K562 (cell line): Measurements from ENCODE around the gene SHB. TPM values are rescaled to one million over a fixed set of nuclear protein-coding genes. Genes with fewer than 3 reads are reported as not detected.
"Not testable (repeated sequence)": the region's sequence is repeated elsewhere in the genome, so short reads cannot be mapped to it uniquely, and the experiment has no call there.

Experiments used
- ATAC-seq: fragments of 200-7000 bp; cut with Tn5 transposase; 3 replicates; pipeline ENCODE4 v1.9.1; 2020; ENCODE audit warnings: moderate library complexity
- BruUV-seq: library from RNA; stranded (reverse); fragments of 400-500 nt; replicated peaks from 2 replicates; lab custom pipeline; 2021; lab: Mats Ljungman, UMichigan
- CTCF ChIA-PET: fragments of 300-600 bp; formaldehyde crosslinking; extraction: SDS; loops from one replicate; lab custom pipeline; 2021; ENCODE audit warnings: low intra/inter-chr PET ratio; lab: Yijun Ruan, JAX
- POLR2A ChIA-PET: fragments of 300-600, 350-650 bp; sonication (Branson Sonifier 250); formaldehyde crosslinking; extraction: SDS; loops from one replicate; lab custom pipeline; 2021; ENCODE audit warnings: antibody characterized with exemption, inconsistent platforms; lab: Yijun Ruan, JAX
- DNase-seq, 4 experiments: peaks; one replicate each; pipeline versions ENCODE4 v3.0.0 to v3.0.0-alpha.2; 2011 to 2018; ENCODE audit warnings: low spot score in 3 of 4, mixed read lengths in 3 of 4; ENCODE audit errors: extremely low read depth in 1 of 4
- FAIRE-seq: peaks from 2 replicates; lab custom pipeline; 2011; peaks lifted over from hg19 to GRCh38; lab: Jason Lieb, UNC
- H2AFZ ChIP-seq: 2 replicates; pipeline ENCODE4 v1.6.0; 2011; ENCODE audit warnings: low read depth, low read length, control low read depth, inconsistent platforms
- H3K27ac ChIP-seq: fragments of 200-600 bp; 3 replicates; pipeline ENCODE4 v1.8.0; 2011; ENCODE audit warnings: low read depth, mild to moderate bottlenecking, control low read depth, inconsistent platforms, low read length, moderate library complexity, mixed read lengths; ENCODE audit errors: extremely low read depth
- H3K27me3 ChIP-seq, 2 experiments: fragments of 300-600 bp in 1 of 2; 2 replicates in 1 of 2; 3 replicates in 1 of 2; pipeline versions ENCODE4 v1.6.0 to v1.8.0; 2011; ENCODE audit warnings: inconsistent platforms in 2 of 2, low read length in 2 of 2, mild to moderate bottlenecking in 1 of 2, mixed read lengths in 1 of 2, moderate library complexity in 1 of 2; ENCODE audit not compliant: control insufficient read depth in 2 of 2, insufficient read depth in 2 of 2
- H3K36me3 ChIP-seq: fragments of 300-600 bp; 3 replicates; pipeline ENCODE4 v1.8.0; 2011; ENCODE audit warnings: mild to moderate bottlenecking, low read length, inconsistent platforms; ENCODE audit not compliant: control insufficient read depth, insufficient read depth
- H3K4me1 ChIP-seq, 2 experiments: fragments of 200-600 bp in 1 of 2; replicated peaks in 1 of 2; 2 replicates in 1 of 2; 3 replicates in 1 of 2; pipeline versions ENCODE4 v1.5.1 to v1.8.0; 2011; ENCODE audit warnings: inconsistent platforms in 2 of 2, low read length in 2 of 2, mild to moderate bottlenecking in 1 of 2, mixed read lengths in 1 of 2, moderate library complexity in 1 of 2; ENCODE audit not compliant: control insufficient read depth in 2 of 2, insufficient read depth in 2 of 2
- H3K4me2 ChIP-seq: 2 replicates; pipeline ENCODE4 v1.6.1; 2011; ENCODE audit warnings: low read length, control low read depth, inconsistent platforms, mixed read lengths; ENCODE audit not compliant: insufficient read depth
- H3K4me3 ChIP-seq: fragments of 200-600 bp; sonication (generic), shearing (Covaris generic); 2 replicates; pipeline ENCODE4 v1.5.1; 2016; ENCODE audit warnings: control low read depth, inconsistent platforms
- H3K79me2 ChIP-seq: fragments of 200-600 bp; 3 replicates; pipeline ENCODE4 v1.8.0; 2011; ENCODE audit warnings: low read length, inconsistent platforms; ENCODE audit not compliant: control insufficient read depth, insufficient read depth
- H3K9ac ChIP-seq, 2 experiments: 2 replicates each; pipeline versions ENCODE4 v1.6.0 to v1.6.1; 2011; ENCODE audit warnings: low read depth in 2 of 2, low read length in 2 of 2, control low read depth in 1 of 2, inconsistent platforms in 1 of 2, mild to moderate bottlenecking in 1 of 2, mixed read lengths in 1 of 2; ENCODE audit not compliant: insufficient read depth in 1 of 2
- H3K9me1 ChIP-seq: one replicate; pipeline ENCODE4 v1.6.0; 2011; ENCODE audit warnings: inconsistent platforms, mild to moderate bottlenecking, low read length, moderate library complexity; ENCODE audit not compliant: control insufficient read depth, insufficient read depth
- H3K9me3 ChIP-seq: replicated peaks from 2 replicates; pipeline ENCODE4 v1.5.1; 2011; ENCODE audit warnings: low read depth, low read length, inconsistent platforms; ENCODE audit not compliant: control insufficient read depth, insufficient read depth
- H4K20me1 ChIP-seq: replicated peaks from 2 replicates; pipeline ENCODE4 v1.6.1; 2011; ENCODE audit warnings: low read length, inconsistent platforms, mixed read lengths; ENCODE audit not compliant: control insufficient read depth, insufficient read depth
- CEBPB ChIP-seq: fragments of 450-650 bp; IDR thresholded peaks from 2 replicates; pipeline ENCODE4 v1.6.1; 2016; ENCODE audit warnings: missing genetic modification characterization, missing compliant biosample characterization
- CEBPG ChIP-seq, 3 experiments: fragments of 200-800 bp in 1 of 3; sonication (Bioruptor generic) in 1 of 3; sonication (generic) in 1 of 3; formaldehyde crosslinking in 1 of 3; IDR thresholded peaks in 2 of 3; conservative IDR thresholded peaks in 1 of 3; 2 replicates each; pipeline versions ENCODE4 v1.6.1 to v1.8.0; 2016 to 2022; ENCODE audit warnings: missing compliant biosample characterization in 2 of 3, missing genetic modification characterization in 2 of 3, mild to moderate bottlenecking in 1 of 3, missing genetic modification reagents in 1 of 3
- SMAD3 ChIP-seq: fragments of 450-650 bp; formaldehyde crosslinking; conservative IDR thresholded peaks from 2 replicates; pipeline ENCODE4 v1.4.0; 2020; ENCODE audit warnings: mild to moderate bottlenecking
- WGBS: fragments of 100-300 bp; shearing (Covaris generic); methylation state at CpG from one replicate; pipeline ENCODE4 v1.1.6; 2016; ENCODE audit warnings: low coverage, mixed read lengths; ENCODE audit not compliant: insufficient coverage; ENCODE audit errors: missing lambda C conversion rate; 5-methylcytosine and 5-hydroxymethylcytosine counted together
- in situ Hi-C: fragments of 300-500 bp; cut with MboI; formaldehyde crosslinking; loops from 4 replicates; pipeline ENCODE4 v1.15.0; 2018; ENCODE audit warnings: inconsistent platforms, mixed read lengths
- intact Hi-C: fragments of 100-400 bp; cut with micrococcal nuclease; formaldehyde crosslinking; loops from 2 replicates; pipeline ENCODE4 v1.14.2; 2022
- polyA plus RNA-seq, 8 experiments: library from polyadenylated mRNA; depleted of rRNA in 4 of 8; stranded (reverse) in 5 of 8; unstranded in 3 of 8; fragments of >200 nt; fragmentation: Nextera tagmentation in 2 of 8; fragmentation: Illumina TruSeq in 1 of 8; extraction: Ambion mirVana in 2 of 8; extraction: Trizol in 1 of 8; gene quantifications; 2 replicates each; pipeline versions ENCODE4 v1.2.1 to v1.2.3, GENCODE V29; 2011 to 2014; ENCODE audit warnings: inconsistent platforms in 1 of 8, missing spikeins in 1 of 8
- total RNA-seq, 7 experiments: library from RNA; depleted of rRNA in 6 of 7; stranded (reverse); fragments of >200 nt in 6 of 7; fragmentation: Illumina TruSeq in 2 of 7; extraction: Trizol in 2 of 7; gene quantifications; 2 replicates each; pipeline versions ENCODE4 v1.2.1 to v1.2.3, GENCODE V29; 2011 to 2021; ENCODE audit warnings: low replicate concordance in 1 of 7

The SHB gene
- total and polyA plus RNA-seq, 9 of the 15 experiments (the other 6 are each of a cell fraction or from before 2014, with no cell fraction given): 0.78 to 16.0 (median 5.3) TPM

DNA sequence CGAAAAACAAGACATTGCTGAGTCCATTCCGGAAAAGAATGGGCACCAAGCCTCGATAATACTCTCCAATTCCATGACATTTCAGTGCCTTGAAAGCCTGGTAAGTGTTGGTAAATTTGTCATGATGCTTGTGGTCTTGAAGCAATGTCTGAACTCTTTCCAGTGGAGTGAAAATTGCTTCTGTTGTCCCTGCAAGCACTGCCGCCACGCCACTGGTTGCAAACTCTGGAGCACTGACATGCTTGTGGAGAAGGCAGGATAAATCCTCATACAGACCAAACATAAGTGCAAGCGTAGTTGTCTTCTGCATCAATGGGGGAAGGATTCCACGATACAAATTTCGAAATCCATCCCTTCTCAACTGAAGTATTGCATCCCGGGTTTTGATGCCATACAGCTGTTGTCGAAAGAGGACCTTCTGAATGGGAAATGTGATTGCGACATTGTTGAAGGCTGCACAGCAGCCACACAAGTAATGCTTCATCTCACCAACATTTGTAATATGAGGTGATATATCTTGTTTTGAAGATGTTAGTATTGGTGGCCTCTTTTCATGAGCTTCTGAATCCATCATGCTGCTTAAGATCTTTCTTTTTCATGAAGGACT is 180.9 kb downstream of the SHB start:
- CTCF ChIA-PET, H3K9me3 ChIP-seq, H3K4me1 ChIP-seq: not testable (repeated sequence)

DNA sequence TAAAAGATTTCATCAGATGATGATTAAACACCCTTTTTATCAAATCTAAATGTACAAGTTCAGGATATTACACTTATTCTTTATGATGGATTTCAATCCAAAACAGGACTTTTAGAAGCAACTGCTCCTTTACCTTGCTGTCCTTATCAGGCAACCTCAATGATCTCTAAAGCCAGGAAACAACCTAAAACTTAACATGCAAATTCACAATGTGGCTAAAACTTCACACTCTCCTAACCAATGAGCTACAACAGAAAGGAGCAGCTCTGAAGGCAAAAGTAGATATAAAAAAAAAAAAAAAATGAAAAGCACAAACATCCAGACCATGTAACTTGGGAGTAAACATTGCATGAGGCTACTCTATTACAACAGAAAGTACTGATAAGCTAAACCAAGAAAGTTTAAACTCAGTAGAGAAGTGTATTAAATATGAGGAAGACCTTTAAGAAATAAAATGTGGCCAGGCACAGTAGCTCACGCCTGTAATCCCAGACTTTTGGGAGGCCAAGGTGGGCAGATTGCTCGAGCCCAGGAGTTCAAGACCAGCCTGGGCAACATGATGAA is 188.0 kb downstream of the SHB start:
- H3K4me2 ChIP-seq: no peak overlapping the region
- in situ Hi-C loops: no loop called here
- no peak overlapping the region for H3K4me3 ChIP-seq
- H2AFZ ChIP-seq: no peak overlapping the region
- H4K20me1 ChIP-seq: no peaks in the 10 kb centered on the region
- BruUV-seq: no TSS peak
- ChIA-PET CTCF (interaction anchor here (0.7 kb wide), 1 partner anchor 10 kb away, joined by 3 read pairs; no protein-coding TSS in a partner anchor), POLR2A (interaction anchor here (0.8 to 2.9 kb wide), 3 partner anchors 9 to 61 kb away, joined by 3 to 10 read pairs (median 3); no protein-coding TSS in a partner anchor)
- H3K79me2 ChIP-seq: no peaks in the 10 kb centered on the region
- WGBS: 98% methylated on average over 2 of the region's 2 CpGs
- no peak for ATAC-seq
- TF ChIP-seq SMAD3 (CRISPR knock-in tag): no peak
- H3K9me3 ChIP-seq: peaks cover 4% of the 10 kb centered on the region; the same call in 1 of the 2 replicates
- intact Hi-C loops: no loop called here
- DNase-seq: no peak
- H3K27ac ChIP-seq: no peak overlapping the region
- peaks cover 25% of the 10 kb centered on the region for H3K36me3 ChIP-seq
- no peak overlapping the region for H3K9ac ChIP-seq
- H3K4me1 ChIP-seq: no peaks in the 10 kb centered on the region
- H3K9me1 ChIP-seq: no peaks in the 10 kb centered on the region
- FAIRE-seq: no peak
- H3K27me3 ChIP-seq: no peaks in the 10 kb centered on the region

More for the DNA sequence above, 180.9 kb downstream of the SHB start:
- H3K27me3 ChIP-seq, H3K9ac ChIP-seq, BruUV-seq, DNase-seq, intact Hi-C loops, H3K4me2 ChIP-seq, H2AFZ ChIP-seq, H3K4me3 ChIP-seq, POLR2A ChIA-PET, H3K27ac ChIP-seq, H3K9me1 ChIP-seq, in situ Hi-C loops, FAIRE-seq, ATAC-seq, H4K20me1 ChIP-seq, H3K79me2 ChIP-seq: not testable (repeated sequence)
- WGBS: 87% methylated on average over 7 of the region's 11 CpGs
- H3K36me3 ChIP-seq: peaks cover 41% of the 10 kb centered on the region
- TF ChIP-seq CEBPG (CRISPR knock-in tag; IDR thresholded peaks at IDR 0.05) (0 out of 2 replicates have a peak, but pooled peaks have one; percentile 27), CEBPG (tag; conservative IDR thresholded peaks at IDR 0.05 in 1 of 2, IDR thresholded peaks at IDR 0.05 in 1 of 2) (peak; percentile 65 to 74), CEBPB (peak; percentile 90)
